ENCODE data around the gene SLC1A2.

Gene SLC1A2

DNA sequence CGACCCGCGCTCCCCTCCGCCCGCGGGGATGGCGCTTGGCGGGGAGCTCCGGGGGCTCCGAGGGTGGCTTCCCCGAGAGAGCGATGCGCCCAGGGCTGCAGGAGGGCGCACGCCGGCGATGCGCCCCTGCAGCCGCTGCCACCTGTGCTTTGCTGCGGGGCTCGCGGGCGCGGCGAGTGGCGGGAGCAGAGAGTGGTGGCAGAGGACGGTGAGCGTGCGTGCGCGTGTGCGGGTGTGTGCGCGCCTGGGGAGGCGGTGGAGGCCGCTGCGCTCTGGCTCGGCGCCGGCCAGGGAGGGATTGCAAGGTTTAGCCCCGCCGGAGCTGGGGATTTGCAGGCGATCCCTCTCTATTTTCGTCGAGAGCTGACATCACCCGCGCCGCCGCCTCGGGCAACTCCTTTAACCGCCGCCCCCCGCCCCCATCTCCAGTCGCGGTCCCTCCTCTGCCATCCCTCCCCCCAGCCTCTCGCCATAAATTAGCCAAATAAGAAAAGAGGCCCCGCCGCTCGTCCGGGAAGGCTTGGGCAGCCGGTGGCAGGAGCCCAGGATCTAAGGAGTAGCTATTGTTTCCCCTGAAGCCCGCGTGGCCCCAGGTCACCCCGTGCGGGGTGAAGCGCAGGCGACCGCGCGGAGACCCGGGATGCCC, at the start of gene SLC1A2:
Gene SLC1A2, minus strand, starts transcription at position 375 of the 646 bp plus-strand sequence. CDS start 592 bp downstream, outside the sequence.
- DNase-seq (ENCODE audit: low read depth), result no peak

DNA sequence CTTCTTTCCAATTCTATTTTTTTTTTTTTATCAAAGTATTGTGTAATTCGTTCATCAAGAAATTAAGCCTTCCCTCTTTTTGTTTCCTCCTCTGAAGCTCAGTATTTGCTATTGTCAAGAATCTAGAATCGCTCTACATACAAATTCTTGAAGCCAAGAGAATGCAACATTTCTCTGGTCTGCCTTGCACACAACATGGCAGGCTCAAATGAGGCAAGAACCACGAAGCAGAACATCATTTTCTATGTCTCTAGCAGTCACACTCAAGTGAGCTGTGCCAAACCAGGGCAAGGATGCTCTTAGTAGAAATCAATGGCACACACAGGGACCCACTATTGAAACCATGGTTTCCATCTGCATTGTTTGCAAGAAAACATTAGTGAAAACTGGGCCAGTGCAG, 46.7 kb upstream of the SLC1A2 start:
- no peak for DNase-seq (ENCODE audit: low read depth)

- DNase-seq (ENCODE audit: low read depth), result no peak
Observed at GRCh38 chr11:35464308-35464707, 45.0 kb upstream of the SLC1A2 start.

DNA sequence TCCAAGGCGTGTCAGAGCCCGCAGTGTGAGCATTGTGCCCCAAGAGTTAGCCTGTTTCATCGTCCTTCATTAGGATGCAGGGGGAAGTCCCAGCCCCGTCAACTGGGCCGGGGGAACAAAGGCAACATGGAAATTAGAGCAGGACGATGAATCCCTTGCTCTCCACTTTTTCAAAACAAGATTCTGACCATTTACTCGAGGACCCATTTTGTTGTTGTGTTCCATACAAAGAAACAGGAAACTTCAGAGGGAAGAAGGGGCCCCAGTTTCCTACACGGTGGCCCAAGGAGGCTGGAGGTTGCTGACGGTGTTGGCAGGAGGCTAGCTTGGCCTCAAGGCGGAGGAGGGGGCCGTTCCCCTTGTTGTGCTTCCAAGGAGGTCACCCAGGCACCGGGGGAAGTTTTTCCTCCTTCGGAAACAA, 44.0 kb upstream of the SLC1A2 start:
- DNase-seq (ENCODE audit: low read depth), result no peak

DNA sequence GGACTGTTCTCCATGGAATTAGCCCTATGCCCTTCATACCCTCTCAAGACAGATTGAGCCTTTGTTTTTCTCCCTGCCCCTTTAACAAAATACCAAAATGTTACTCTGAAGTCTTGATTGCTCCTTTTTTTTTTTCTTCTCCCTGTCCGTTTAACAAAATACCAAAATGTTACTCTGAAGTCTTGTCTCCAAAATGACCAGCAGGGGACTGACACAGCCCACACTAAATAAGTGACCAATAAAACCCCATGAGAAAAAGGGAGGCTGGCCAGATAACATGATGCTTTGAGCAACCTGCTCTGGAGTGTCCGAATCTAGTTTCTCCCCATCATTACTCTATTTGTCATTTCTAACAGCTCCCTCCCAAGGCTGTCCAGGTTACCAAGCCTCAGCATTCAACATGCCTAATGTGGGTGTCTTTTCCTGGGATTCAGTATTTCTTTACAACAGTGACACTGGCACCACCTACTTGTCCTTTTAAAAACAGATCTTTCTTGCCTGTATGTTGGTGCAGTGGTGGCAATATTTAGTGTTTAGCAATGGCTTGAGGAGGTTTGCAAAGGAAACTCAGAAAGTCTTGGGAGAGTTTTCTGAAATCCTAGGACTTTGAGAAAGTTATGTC, 42.7 kb upstream of the SLC1A2 start:
- DNase-seq (ENCODE audit: low read depth), result no peak

DNA sequence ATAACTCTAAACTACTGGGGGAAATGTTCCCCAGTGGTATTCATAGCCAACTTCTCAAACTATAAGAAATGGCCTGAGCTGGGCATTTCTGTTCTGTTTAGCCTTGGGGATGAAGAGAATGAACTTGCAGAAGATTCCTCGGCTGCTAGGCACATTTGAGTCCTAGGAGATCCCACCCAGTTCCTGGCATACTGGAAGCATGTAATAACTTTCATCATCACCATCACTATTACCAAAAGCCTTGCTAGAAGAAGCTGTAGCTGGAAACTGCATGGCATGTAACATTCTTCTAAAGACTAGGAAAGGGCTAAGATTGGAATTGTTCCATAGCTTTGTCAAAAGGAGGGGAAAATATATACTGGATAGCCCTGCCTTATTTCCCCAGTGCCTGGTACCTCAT, 40.1 kb upstream of the SLC1A2 start:
- DNase-seq (ENCODE audit: low read depth), result no peak

DNA sequence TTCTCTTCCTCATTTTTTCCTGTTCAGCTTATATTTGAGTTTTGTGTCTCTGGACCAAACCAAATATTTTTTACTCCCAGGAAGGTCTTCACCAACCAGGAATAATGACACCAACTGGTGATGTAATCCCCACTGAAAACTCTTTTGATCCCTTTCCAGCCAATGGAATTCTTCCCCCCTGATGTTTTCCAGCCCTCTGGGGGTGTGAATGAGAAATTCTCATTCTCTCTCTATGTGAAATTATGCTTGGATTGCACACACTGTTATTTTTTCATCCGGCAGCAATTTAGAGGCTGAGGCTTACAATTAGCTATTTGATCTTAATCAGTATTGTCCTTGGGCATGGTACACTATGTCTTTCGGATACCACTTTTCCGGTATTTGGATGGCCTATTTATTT, 39.5 kb upstream of the SLC1A2 start:
- no peak for DNase-seq (ENCODE audit: low read depth)

- no peak for DNase-seq (ENCODE audit: low read depth)
Observed at GRCh38 chr11:35454362-35454761, 35.0 kb upstream of the SLC1A2 start.

- DNase-seq (ENCODE audit: low read depth), result no peak
Observed at GRCh38 chr11:35436581-35437250, 17.4 kb upstream of the SLC1A2 start.

- DNase-seq (ENCODE audit: low read depth), result no peak
Observed at GRCh38 chr11:35433588-35433987, 14.2 kb upstream of the SLC1A2 start.

DNA sequence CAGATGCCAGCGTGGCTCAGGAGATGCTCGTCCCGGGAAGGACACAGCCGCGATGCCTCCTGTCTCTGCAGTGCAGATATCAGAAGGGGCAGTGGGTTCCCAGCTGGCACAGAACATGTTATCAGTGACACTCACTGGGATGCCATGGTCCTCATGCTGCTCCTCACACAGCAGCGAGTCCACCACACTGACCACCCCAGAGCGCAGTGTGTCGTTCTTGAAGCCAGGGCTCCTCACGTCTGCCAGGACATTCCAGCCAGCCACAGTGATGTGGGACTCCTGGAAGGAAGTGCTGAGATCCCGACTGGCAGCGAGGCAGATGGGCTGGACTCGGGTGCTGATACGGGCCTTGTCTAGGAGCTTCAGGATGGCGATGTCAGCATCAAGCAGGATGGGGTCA, 13.1 kb upstream of the SLC1A2 start:
- DNase-seq (ENCODE audit: low read depth), result no peak

DNA sequence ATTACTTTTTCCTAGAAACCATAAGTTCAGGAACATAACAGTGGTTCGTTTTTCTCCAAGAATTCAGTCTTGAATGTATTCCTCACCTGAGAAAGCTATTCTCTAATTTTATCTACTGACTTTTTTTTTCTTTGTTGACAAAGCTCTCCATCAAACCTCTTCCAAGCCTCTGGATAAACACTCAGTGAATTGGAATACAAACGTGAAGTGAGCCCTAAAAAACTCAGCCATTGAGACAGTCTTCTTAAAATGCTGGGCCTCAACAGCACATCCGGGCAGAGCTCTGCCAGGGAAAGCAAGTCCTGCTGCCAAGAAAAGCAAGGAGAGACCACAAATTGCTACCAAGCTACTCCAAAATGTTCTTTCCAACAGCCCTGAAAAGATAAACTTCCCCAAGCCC, 7.7 kb upstream of the SLC1A2 start:
- no peak for DNase-seq (ENCODE audit: low read depth)

DNA sequence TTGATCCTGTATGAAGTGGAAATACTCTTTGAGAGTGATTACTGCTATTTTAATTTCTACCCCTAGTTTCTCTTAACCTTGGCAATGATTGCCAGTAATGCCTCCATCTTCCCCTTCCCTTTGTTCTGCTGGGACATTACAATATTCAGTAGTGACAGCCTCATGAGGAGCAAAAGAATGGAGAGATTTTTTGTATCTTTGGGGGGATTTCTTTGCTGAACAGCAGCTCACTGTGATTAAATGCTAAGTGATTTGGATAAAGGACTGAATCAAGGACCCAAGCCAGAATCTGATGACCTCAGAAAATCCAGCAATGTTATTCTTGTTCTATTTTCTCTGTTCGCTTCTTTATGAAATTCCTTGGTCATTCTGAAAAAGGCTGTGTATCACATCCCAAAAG, 7.0 kb upstream of the SLC1A2 start:
- DNase-seq (ENCODE audit: low read depth), result no peak

DNA sequence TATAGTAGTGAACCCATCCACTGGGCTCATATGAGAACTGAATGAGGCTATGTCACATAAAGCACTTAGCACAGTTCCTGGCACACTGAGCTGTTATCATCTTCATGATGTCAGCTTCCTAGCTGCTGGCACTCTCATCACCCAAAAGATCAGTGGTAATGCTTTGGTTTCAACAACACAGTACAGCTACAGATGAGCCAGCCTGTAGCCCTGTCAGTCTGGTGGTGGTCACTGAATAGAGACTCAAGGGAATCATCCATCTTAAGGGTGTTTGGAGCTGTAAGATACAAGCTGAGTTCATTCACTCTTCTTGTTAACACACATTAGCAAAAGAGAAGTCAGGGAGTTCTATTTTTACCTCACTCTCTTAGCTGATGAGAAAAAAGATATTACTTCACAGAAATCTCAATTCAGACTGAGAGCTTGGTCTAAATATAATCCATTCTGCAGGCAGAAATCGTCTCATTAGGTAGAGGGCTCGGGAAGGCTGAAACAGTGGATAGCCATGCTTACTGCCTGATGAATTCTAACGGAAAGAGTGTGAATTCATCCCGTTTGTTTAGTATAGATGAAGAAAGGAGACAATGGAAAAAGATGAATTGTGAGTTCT, 6.3 kb upstream of the SLC1A2 start:
- DNase-seq (ENCODE audit: low read depth), result no peak

DNA sequence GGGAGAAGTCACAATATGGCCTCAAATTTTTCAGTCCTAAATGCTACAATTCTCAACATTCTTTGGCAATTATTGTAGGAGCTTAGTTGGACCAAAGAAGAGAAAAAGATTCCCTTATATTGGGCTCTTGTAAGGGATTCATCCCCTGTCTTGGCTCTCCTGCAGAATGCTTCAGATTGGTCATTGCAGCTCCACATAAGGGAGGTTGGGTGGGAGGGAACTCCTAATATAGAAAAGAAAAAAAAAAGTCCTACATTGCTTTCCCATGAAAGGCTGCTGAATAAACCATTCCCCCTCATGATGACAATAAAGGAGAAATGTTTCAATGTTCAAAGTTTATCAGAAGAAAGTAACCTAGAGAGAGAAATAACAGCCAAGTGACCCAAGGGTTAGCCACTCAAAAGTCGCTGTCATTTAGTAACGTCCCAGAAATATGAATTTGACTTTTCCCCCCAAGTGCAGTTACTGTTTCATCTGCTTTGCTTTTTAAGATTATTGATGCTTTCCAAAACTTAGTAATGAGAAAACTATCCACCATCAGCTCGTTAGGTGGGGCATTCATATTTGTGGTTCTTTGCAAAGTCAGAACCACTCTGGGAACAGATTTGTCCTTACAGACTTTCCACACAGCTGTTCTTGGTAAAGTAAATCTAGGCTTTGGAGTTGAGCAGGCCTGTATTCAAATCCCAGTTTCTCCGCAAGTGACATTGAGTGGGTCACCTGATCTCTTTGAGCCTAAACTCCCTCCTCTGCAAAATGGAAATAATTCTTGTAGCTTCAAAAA, 5.0 kb upstream of the SLC1A2 start:
- no peak for DNase-seq (ENCODE audit: low read depth)

- DNase-seq (ENCODE audit: low read depth), result no peak
Observed at GRCh38 chr11:35420371-35420770, 1.0 kb upstream of the SLC1A2 start.

DNA sequence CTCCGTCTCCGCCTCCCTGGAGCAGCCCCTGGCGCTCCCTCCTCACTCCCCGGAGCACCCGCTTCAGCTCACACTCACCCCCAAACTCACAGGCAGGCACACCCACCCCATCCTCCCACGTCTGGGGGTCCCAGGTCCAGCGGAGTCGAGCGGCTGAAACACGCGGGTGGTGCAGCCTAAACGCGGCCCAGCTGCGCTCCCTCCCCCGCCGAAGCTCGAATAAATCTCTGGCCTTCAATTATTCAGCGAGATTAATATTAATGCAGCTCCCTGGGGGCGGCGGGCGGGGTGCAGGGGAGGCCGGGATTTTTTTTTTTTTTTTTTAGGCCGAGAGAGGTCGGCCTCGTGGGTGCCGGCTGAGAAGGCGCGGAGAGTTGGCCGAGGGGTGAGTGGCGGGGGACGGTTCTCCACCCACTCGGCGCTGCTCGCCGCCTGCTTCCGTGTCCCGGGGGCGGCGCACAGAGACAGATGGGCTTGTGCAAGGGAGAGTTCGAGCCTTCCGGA, 524 bp upstream of the SLC1A2 start:
- no peak for DNase-seq (ENCODE audit: low read depth)

GRCh38 chr11:35418282-35419183, 825 bp downstream of the SLC1A2 start:
- no peak for DNase-seq (ENCODE audit: low read depth)

GRCh38 chr11:35415487-35415886, 3.9 kb downstream of the SLC1A2 start:
- no peak for DNase-seq (ENCODE audit: low read depth)

DNA sequence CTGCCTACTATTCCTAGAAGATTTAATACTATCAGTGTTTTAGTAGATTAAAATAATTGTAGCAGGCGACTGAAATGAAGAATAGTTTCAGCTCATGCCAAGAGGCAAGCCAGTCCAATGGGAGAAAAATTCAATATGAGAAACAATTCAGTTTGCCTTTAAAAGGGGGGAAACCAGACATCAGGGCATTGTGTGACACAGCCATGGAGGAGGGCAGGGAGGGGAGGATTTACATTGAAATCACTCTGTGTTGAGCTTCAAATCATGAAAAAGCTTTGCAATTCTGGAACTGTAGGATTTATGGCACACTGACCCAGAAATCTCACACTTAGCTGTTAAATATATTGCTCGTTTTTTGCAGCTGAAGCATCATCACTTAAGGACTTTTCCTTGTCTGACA, 4.6 kb downstream of the SLC1A2 start:
- no peak for DNase-seq (ENCODE audit: low read depth)

DNA sequence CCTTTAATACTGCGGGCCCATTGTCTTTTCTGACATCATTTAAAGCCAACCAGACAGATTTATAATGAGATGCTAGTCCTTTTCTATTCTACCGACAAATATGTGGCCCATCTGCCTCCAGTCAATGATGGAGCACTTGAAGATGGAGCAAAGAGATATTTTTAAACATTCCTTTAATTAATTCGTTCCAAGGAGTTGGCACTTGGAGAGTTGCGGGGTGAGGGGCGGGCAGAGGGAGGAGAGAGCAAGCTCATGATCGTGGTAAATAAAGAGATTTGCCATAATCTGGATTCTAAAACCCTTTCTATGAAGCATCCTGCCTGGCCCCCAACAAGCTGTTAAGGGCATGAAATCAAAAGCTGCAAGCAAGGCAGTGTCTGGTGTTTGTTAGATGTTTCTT, 5.0 kb downstream of the SLC1A2 start:
- no peak for DNase-seq (ENCODE audit: low read depth)

All from stimulated activated CD8-positive, alpha-beta memory T cell treated with anti-CD3 and anti-CD28 coated beads, Interleukin-4, amount 100 ng/mL, for 24 hours (primary cell).